ENCODE results near the gene LIMA1.
"Not testable (repeated sequence)": the region's sequence is repeated elsewhere in the genome, so short reads cannot be mapped to it uniquely, and the experiment has no call there.

The LIMA1 gene

DNA sequence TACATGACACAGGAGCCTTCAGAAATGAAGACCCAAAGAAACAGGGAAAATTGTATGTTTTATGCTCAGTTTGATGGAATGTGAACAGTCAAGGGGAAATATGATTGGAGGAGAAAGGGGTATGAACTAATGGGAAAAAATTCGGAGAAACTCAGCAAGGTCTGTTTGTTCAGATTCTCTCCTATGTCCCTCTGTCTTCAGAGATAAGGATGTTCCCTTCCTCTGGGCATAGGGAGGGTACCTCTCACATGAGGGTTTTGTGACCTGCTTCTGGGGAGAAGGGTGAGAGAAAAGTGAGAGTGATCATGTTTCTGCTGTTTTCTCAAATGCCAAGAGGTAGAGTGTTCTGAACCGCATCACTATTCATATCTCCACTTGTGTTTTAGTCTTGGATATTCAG, 26.6 kb upstream of the LIMA1 start:
- peak; percentile 25 to 44 for DNase-seq
- no peak for TF ChIP-seq POLR2A (IDR thresholded peaks at IDR 0.05; ENCODE audit: low read length)
- no peak for TF ChIP-seq GATA1 (IDR thresholded peaks at IDR 0.05; ENCODE audit: low read depth, low read length)

DNA sequence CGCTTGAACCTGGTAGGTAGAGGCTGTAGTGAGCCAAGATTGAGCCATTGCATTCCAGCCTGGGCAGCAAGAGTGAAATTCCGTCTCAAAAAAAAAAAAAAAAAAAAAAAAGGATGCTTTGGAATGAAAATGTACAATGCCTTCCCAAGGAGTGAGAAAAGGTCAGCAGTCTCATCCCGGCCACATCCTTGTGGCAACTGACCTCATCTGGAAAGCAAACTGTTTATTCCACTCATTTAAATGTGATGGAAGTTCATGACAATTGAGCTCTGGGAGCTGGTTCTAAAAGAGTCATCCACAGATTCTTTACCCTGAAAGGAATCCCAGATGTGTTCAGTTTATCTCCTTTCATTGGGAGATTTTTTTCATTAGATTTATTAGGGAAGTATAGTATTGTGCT, 19.4 kb upstream of the LIMA1 start:
- no peak for DNase-seq
- TF ChIP-seq GATA1 (IDR thresholded peaks at IDR 0.05; ENCODE audit: low read depth, low read length) = no peak
- no peak for TF ChIP-seq POLR2A (IDR thresholded peaks at IDR 0.05; ENCODE audit: low read length)

DNA sequence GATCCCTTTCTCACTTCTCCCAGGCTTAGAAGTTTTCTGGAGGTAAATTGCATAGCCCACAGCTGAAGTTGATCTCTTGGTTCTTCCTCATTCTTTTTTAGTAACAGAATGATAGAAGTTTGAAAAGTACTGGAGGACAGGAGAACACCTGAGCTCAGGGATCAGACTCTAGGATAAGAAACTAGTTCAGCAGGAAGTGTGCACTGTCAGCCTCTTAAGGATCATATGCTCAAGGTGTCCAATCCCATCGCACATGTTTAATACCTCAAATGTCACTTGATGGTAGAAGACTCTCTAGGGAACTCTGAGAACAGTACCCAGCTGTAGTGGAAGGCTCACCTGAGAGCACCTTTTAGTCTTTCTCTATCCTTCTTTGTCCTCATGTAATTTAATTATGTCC, 14.7 kb upstream of the LIMA1 start:
- no peak for TF ChIP-seq POLR2A (IDR thresholded peaks at IDR 0.05; ENCODE audit: low read length)
- DNase-seq = no peak

DNA sequence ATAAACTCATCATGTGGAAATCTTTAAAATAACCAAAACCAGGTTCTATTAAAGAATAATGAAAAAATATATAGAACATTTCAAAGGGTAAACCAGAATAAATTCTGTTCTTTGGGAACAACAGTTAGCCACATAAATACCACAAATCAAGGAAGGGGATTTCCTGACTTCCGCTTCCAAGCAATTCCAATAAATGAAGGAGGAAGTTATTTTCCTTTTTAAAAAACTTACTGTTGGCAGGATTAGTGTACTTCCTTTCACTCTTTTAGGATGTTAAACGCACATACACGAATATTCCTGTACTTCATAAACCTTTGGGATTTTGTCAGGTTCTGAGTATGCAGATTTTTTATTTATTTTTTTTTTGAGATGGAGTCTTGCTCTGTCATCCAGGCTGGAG, 13.7 kb upstream of the LIMA1 start:
- no peak for DNase-seq
- no peak for TF ChIP-seq GATA1 (IDR thresholded peaks at IDR 0.05; ENCODE audit: low read depth, low read length)
- TF ChIP-seq POLR2A (IDR thresholded peaks at IDR 0.05; ENCODE audit: low read length) = no peak

DNA sequence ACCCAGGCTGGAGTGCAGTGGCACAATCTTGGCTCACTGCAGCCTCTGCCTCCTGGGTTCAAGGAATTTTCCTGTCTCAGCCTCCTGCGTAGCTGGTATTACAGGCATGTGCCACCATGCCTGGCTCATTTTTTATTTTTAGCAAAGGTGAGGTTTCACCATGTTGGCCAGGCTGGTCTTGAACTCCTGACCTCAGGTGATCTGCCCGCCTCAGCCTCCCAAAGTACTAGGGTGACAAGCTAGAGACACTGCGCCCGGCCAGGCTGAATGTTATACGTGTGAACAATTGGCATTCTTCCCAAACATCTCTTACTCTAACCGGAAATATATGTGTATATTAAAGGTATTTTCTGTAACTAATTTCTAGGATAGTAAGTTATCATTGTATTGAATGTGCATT, 13.2 kb upstream of the LIMA1 start:
- DNase-seq = no peak
- TF ChIP-seq GATA1 (IDR thresholded peaks at IDR 0.05; ENCODE audit: low read depth, low read length) (no peak), POLR2A (IDR thresholded peaks at IDR 0.05; ENCODE audit: low read length) (no peak)

DNA sequence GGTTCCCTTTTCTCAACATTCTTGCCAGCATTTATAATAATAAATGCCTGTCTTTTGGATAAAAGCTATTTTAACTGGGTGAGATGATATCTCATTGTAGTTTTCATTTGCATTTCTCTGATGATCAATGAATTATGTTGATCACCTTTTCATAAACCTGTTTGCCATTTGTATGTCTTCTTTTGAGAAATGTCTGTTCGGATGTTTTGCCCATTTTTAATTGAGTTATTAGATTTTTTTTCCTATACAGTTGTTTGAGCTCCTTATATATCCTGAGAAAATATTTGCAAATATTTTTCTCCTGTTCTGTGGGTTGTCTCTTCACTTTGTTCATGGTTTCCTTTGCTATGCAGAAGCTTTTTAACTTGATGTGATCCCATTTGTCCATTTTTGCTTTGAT, 8.1 kb upstream of the LIMA1 start:
- no peak for DNase-seq

DNA sequence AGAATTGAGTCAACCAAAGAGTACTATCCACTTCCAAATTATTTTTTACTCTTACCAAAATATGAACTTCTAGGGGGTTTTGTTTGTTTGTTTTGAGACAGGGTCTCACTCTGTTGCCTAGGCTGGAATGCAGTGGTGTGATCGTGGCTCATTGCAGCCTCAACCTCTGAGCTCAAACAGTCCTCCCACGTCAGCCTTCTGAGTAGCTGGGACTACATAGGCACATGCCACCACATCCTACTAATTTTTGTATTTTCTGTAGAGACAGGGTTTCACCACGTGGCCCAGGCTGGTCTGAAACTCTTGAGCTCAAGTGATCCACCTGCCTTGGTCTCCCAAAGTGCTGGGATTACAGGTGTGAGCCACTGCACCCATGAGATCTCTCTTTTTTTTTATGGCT, 7.4 kb upstream of the LIMA1 start:
- DNase-seq = not testable (repeated sequence)

More for the DNA sequence above, 8.1 kb upstream of the LIMA1 start:
- TF ChIP-seq GATA1 (IDR thresholded peaks at IDR 0.05; ENCODE audit: low read depth, low read length) = no peak
- TF ChIP-seq POLR2A (IDR thresholded peaks at IDR 0.05; ENCODE audit: low read length) = no peak

DNA sequence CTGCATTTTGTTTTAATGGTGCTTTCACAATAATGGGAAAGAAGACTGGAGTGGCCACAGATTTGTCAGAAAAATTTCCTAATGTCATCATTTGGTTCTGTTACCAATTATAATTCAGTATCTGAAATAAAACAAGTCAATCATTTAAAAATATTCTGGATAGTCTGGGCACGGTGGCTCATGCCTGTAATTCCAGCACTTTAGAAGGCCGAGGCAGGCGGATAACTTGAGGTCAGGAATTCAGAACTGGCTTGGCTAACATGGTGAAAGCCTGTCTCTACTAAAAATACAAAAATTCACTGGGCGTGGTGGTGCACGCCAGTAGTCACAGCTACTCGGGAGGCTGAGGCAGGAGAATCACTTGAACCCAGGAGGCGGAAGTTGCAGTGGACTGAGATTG, 4.0 kb upstream of the LIMA1 start:
- no peak for TF ChIP-seq GATA1 (IDR thresholded peaks at IDR 0.05; ENCODE audit: low read depth, low read length)
- no peak for TF ChIP-seq POLR2A (IDR thresholded peaks at IDR 0.05; ENCODE audit: low read length)
- no peak for DNase-seq

DNA sequence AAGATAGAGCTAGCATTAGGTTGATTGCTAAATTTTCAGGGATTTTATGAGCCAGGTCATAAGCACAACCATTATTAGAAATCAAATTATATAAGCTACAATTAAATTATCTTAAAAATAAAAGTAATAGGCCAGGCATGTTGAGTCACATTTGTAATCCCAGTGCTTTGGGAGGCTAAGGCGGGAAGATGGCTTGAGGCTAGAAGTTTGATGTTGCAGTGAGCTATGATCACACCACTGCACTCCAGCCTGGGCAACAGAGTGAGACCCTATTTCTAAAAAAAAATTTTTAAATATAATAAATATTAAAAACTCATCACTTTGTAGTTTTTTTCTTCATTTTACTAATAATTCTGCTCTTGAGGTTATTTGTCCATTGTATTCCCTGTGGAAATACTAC, 1.9 kb upstream of the LIMA1 start:
- DNase-seq = no peak
- TF ChIP-seq GATA1 (IDR thresholded peaks at IDR 0.05; ENCODE audit: low read depth, low read length) (no peak), POLR2A (IDR thresholded peaks at IDR 0.05; ENCODE audit: low read length) (no peak)

DNA sequence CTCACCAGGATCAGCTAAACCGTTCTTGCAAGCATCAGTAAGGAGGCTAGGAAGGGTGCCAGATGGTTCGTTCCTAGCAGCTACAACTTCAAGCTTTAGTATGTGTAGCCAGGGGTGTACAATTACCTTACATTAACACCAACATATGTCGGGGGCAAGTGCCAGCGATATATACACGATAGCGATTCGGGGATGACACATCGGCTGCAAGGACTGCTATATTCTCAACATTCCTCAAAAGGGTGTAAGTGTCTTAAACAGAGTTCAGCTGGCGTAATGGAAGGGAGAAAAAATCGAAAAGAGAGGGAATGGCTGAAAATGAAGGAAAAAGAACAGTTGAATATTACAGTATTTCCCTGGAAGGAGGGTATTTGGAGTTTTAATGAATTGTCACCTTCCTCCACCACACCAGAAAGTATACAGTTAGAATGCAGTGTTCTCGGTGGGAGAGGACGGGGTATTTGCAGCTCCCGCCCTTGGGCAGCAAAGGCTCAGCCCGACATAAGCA, 545 bp downstream of the LIMA1 start:
- TF ChIP-seq POLR2A (IDR thresholded peaks at IDR 0.05; ENCODE audit: low read length) = no peak
- TF ChIP-seq GATA1 (IDR thresholded peaks at IDR 0.05; ENCODE audit: low read depth, low read length) = no peak
- peak; percentile 28 to 47 for DNase-seq

DNA sequence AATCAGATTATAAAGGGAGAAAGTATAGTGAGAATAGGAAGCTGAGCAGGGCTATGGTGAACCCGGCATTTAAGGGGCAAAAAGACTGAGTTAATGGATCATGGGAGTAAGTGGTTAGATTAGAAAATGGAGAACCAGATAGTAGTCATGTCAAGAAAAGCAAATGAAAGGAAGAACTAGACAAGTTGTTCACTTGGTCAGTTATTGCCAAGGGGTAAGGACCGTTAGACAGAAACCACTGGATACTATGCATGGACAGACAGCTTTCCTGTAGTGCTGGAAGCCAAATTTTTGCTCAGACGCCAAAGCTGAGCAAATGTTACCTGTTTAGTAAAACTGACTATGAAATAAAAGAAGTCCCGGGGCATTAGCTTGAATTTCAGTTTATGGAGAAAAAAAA, 3.8 kb downstream of the LIMA1 start:
- no peak for TF ChIP-seq GATA1 (IDR thresholded peaks at IDR 0.05; ENCODE audit: low read depth, low read length)
- TF ChIP-seq POLR2A (IDR thresholded peaks at IDR 0.05; ENCODE audit: low read length) = no peak

DNA sequence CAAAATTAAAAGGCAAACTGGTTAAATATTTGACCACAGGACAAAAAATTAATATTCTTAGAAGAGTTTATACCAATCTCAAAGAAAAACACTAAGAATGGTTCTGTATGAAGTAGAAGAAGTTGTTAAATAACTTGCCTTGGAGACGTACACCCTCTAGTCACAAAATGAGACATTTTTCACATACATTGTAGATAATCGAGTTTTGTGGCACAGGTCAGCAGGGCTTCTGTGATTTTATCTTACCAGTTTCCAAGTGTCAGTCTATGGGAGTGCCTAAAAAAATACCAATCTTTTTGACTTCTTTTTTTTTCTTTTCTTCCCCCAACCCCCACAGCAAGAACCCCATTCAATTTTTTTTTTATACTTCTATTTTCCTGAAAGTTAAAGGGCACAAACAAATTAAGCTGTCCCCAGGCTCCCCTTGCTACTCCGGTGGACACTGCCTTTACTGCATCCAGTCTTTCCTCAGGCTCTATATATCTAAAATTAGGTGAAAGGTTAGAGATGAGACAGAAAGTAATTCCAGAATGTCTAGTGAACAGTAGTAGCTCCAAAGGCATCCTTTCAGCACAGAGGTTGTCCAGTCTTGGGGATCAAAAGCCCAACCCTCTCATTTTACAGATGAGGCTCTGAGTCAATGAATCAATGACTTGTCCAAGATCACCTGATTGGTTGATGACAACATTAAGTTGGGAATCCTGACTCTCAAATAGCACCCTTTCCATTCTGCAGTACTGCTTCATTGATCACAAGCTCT, 6.2 kb downstream of the LIMA1 start:
- DNase-seq = no peak
- no peak for TF ChIP-seq GATA1 (IDR thresholded peaks at IDR 0.05; ENCODE audit: low read depth, low read length)
- TF ChIP-seq POLR2A (IDR thresholded peaks at IDR 0.05; ENCODE audit: low read length) = no peak

More for the DNA sequence above, 3.8 kb downstream of the LIMA1 start:
- DNase-seq = no peak

DNA sequence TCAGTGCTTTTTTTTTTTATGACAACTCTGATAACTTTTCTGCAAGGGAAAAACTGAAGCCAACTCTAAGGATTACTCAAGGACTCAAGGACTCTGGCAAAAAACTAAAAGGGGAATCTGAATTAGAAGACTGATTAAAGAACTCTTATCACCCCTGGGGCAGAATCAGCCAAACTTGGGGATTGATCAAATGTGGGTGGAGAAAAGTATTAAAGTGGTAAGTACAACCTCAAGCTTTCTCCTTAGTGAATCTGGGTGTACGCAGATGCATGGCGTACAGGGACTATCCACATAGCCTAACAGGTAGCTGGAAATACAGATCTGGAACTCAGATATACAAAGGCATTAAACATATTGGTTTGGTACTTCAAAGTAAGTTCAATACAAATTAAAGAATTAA, 7.3 kb downstream of the LIMA1 start:
- TF ChIP-seq GATA1 (IDR thresholded peaks at IDR 0.05; ENCODE audit: low read depth, low read length) (no peak), POLR2A (IDR thresholded peaks at IDR 0.05; ENCODE audit: low read length) (no peak)
- DNase-seq = no peak

DNA sequence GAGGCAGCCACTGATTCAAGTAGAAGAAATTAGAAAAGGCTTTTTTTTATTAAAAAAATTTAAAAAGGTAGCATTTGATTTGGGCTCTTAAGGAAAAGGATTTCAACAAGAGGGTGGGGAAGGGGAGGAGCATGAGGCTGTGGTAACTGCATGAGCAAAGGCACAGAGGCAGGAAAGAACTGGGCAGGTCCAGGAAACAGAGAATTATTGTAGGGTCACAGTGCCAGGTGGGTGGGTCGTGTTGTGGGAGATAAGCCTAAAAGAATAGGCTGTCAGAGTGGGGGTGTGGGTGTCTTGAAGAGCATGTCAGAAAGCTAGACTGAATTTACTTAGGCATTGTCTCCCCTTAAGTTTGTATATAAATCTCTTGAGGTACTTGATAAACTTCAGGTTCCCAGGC, 7.8 kb downstream of the LIMA1 start:
- TF ChIP-seq POLR2A (IDR thresholded peaks at IDR 0.05; ENCODE audit: low read length) (no peak), GATA1 (IDR thresholded peaks at IDR 0.05; ENCODE audit: low read depth, low read length) (no peak)
- DNase-seq = peak in 1 of 2 experiments; percentile 9

DNA sequence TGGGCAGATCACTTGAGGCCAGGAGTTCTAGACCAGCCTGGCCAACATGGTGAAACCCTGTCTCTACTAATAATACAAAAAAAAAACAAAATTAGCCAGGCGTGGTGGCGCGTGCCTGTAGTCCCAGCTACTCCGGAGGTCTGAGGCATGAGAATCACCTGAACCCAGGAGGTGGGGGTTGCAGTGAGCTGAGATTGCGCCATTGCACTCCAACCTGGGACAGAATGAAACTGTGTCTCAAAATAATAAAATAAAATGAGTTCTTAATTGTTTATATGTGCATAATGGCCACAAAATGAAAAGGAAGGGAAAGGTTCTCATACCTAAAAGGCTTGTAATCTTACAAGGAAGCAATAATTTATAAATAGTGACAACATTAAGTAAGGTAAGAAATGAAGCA, 8.2 kb downstream of the LIMA1 start:
- DNase-seq = not testable (repeated sequence)

Measured in erythroblast (primary cell).